Endothelial cell of umbilical vein (primary cell): Measurements from ENCODE around the gene TREH.

Experiments used
- EZH2 ChIP-seq: IDR thresholded peaks from 2 replicates; pipeline ENCODE4 v1.6.1; 2012; ENCODE audit warnings: borderline replicate concordance, low read depth, mild to moderate bottlenecking, moderate library complexity, low read length, inconsistent platforms; ENCODE audit not compliant: severe bottlenecking
- POLR2A ChIP-seq: IDR thresholded peaks from 2 replicates; pipeline ENCODE4 v1.6.1; 2012; ENCODE audit warnings: low read depth, mild to moderate bottlenecking, control low read depth, low read length
- TF ChIP-seq, protein P1 (sequence below), 2 donors: IDR thresholded peaks; 1 replicate in 1 of 2; 2 replicates in 1 of 2; pipeline ENCODE4 v1.5.1; 2011; ENCODE audit warnings: low read length in 2 of 2, mild to moderate bottlenecking in 2 of 2, moderate library complexity in 2 of 2, control low read depth in 1 of 2, inconsistent platforms in 1 of 2, low read depth in 1 of 2; ENCODE audit not compliant: insufficient read depth in 1 of 2; ENCODE audit errors: extremely low read depth in 1 of 2

DNA sequence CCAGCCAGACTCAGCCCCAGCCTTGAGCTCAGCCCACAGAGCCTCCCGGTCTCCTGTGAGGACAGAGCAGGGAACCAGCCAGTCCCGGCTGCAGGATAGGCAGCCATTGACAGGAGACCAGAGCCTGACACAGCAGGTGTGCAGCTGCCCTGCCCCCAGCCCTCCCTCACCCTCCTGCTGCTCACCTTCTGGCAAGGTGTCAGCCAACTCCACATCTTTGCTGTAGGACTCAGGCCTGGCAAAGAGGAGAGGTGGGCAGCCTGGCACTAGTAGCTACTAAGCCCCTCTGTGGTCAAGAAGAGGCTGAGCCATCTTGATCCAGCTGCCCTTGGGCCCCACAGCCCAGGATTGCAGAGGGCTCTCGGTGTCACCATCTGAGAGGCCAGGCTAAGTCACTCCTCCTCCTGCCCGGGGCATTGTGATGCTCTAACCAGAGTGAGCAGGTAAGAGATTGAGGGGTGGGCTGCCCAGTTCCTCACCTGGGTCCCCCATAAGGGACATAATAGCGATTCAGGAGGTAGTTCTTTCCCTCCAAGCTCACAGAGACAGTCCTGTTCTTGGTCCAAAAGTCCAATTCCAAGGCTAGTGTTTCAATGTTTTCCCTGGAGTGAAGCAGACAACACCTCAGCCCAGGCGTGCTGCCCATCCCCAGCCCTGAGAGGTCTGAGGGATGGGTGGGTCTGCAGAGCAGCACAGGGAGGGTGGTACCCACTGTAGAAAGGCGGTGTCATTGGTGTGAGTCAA, 18.6 kb downstream of the TREH start:
- TF ChIP-seq POLR2A = peak; percentile 27
- TF ChIP-seq, protein P1, sequence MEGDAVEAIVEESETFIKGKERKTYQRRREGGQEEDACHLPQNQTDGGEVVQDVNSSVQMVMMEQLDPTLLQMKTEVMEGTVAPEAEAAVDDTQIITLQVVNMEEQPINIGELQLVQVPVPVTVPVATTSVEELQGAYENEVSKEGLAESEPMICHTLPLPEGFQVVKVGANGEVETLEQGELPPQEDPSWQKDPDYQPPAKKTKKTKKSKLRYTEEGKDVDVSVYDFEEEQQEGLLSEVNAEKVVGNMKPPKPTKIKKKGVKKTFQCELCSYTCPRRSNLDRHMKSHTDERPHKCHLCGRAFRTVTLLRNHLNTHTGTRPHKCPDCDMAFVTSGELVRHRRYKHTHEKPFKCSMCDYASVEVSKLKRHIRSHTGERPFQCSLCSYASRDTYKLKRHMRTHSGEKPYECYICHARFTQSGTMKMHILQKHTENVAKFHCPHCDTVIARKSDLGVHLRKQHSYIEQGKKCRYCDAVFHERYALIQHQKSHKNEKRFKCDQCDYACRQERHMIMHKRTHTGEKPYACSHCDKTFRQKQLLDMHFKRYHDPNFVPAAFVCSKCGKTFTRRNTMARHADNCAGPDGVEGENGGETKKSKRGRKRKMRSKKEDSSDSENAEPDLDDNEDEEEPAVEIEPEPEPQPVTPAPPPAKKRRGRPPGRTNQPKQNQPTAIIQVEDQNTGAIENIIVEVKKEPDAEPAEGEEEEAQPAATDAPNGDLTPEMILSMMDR (IDR thresholded peaks at IDR 0.05; ENCODE audit: extremely low read depth in 1 of 2, insufficient read depth in 1 of 2, low read depth in 1 of 2, low read length in 2 of 2) = no peak
- TF ChIP-seq EZH2 = no peak
